ENCODE results near the gene OBSCN.

Gene OBSCN

DNA sequence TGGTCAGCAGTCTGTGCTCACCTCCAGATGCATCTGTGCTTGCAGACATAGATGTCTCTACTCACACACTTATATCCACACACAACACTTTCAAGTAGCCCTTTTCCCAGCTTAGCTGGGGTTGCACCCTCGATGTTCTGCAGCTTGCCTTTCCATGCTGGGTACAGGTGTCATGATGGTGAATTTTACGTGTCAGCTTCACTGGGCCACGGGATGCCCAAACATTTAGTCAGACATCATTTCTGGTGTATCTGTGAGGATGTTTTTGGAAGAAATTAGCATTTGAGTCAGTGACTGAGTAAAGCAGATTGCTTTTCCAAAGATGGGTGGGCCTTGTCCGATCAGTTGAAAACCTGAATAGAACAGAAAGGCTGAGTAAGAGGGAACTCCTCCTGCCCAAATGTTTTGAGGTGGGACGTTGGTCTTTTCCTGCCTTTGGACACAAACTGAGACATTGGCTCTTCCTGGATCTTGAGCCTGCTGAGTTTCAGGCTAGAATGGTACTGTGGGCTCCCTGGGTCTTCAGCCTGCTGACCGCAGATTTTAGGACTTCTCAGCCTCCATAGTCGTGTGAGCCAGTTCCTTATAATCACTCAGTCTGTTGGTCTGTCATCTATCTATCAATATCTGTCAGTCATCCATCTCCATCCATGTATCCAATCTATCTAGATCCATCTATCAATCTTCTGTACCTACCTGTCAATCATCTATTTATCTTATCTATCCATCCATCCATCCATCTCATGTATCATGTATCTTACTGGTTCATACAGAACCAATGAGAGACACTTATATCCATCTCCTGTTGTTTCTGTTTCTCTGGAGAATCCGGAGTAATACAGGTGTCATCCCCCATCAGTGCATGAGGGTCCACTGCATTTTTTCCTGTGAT is 12.7 kb upstream of the OBSCN start:
- TF ChIP-seq FOXP2 (optimal IDR thresholded peaks at IDR 0.05; ENCODE audit: borderline replicate concordance, extremely low read depth, extremely low read length, insufficient read depth): no peak
- TF ChIP-seq POLR2AphosphoS5 (IDR thresholded peaks at IDR 0.05; ENCODE audit: low read depth, low read length): no peak
- no peak for TF ChIP-seq TAF1 (IDR thresholded peaks at IDR 0.05; ENCODE audit: borderline replicate concordance, insufficient read depth, low read length)
- no peak for TF ChIP-seq SIN3A (IDR thresholded peaks at IDR 0.05; ENCODE audit: borderline replicate concordance, insufficient read depth, low read length)
- TF ChIP-seq, protein P1, sequence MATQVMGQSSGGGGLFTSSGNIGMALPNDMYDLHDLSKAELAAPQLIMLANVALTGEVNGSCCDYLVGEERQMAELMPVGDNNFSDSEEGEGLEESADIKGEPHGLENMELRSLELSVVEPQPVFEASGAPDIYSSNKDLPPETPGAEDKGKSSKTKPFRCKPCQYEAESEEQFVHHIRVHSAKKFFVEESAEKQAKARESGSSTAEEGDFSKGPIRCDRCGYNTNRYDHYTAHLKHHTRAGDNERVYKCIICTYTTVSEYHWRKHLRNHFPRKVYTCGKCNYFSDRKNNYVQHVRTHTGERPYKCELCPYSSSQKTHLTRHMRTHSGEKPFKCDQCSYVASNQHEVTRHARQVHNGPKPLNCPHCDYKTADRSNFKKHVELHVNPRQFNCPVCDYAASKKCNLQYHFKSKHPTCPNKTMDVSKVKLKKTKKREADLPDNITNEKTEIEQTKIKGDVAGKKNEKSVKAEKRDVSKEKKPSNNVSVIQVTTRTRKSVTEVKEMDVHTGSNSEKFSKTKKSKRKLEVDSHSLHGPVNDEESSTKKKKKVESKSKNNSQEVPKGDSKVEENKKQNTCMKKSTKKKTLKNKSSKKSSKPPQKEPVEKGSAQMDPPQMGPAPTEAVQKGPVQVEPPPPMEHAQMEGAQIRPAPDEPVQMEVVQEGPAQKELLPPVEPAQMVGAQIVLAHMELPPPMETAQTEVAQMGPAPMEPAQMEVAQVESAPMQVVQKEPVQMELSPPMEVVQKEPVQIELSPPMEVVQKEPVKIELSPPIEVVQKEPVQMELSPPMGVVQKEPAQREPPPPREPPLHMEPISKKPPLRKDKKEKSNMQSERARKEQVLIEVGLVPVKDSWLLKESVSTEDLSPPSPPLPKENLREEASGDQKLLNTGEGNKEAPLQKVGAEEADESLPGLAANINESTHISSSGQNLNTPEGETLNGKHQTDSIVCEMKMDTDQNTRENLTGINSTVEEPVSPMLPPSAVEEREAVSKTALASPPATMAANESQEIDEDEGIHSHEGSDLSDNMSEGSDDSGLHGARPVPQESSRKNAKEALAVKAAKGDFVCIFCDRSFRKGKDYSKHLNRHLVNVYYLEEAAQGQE (IDR thresholded peaks at IDR 0.05; ENCODE audit: insufficient read depth in 1 of 2, low read depth in 2 of 2, low read length in 2 of 2): no peak

DNA sequence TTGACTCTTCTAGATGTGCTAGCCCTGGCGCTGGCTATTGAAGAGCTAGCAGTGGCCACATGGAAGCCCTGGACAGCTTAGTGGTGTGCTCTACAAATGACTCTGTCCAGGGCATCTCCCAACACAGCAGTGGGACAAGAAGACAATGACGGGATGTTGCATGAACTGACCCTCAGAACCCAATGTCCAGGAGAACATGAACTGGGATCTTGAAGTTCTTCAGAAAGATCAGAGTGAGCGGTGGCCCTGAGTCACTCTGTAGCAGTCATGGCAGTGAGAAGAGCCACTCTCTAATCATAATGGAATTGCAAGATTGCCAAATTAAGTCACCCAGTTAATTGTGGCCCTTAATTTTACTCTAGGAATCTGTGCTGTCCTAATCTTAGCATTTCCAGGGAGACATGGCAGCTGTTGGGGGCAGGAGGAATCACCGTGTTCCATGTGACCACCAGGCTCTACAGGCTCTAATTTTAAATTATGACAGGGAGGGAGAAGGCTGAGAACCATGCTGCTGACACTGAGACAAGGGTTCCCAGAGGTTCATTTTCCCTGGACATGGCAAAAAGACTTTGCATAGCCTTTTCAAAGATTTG is 10.2 kb upstream of the OBSCN start:
- no peak for TF ChIP-seq TAF1 (IDR thresholded peaks at IDR 0.05; ENCODE audit: borderline replicate concordance, insufficient read depth, low read length)
- TF ChIP-seq POLR2AphosphoS5 (IDR thresholded peaks at IDR 0.05; ENCODE audit: low read depth, low read length): no peak
- TF ChIP-seq SIN3A (IDR thresholded peaks at IDR 0.05; ENCODE audit: borderline replicate concordance, insufficient read depth, low read length): no peak
- TF ChIP-seq, protein P1 (IDR thresholded peaks at IDR 0.05; ENCODE audit: insufficient read depth in 1 of 2, low read depth in 2 of 2, low read length in 2 of 2): no peak
- TF ChIP-seq FOXP2 (optimal IDR thresholded peaks at IDR 0.05; ENCODE audit: borderline replicate concordance, extremely low read depth, extremely low read length, insufficient read depth): no peak

DNA sequence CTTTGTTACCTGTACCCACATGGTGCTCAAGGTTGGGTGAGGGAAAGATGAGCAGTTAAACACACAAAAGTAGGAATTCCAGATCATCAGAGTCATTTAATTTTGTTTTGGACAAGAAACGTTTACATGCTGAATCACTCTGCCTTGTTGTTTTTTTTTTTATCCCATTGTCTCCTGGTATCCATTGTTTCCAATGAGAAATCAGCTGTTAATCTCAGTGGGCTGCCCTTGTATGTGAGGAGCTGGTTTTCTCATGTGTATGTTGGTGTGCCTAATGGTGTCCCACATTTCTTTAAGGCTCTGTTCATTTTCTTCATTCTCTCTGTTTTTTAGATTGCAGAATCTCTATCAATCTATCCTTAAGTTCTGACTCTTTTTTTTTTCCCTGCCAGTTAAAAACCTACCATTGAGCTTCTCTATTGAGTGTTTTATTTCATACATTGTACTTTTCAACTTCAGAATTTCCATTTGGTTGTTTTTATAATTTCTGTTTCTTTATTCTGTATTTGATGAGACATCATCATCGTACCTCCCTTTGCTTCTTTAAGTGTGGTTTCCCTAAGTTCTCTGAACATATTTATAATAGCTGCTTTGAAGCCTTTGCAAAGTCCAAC is 8.8 kb upstream of the OBSCN start:
- TF ChIP-seq TAF1 (IDR thresholded peaks at IDR 0.05; ENCODE audit: borderline replicate concordance, insufficient read depth, low read length) (no peak), SIN3A (IDR thresholded peaks at IDR 0.05; ENCODE audit: borderline replicate concordance, insufficient read depth, low read length) (no peak), FOXP2 (optimal IDR thresholded peaks at IDR 0.05; ENCODE audit: borderline replicate concordance, extremely low read depth, extremely low read length, insufficient read depth) (no peak), POLR2AphosphoS5 (IDR thresholded peaks at IDR 0.05; ENCODE audit: low read depth, low read length) (no peak)
- TF ChIP-seq, protein P1 (IDR thresholded peaks at IDR 0.05; ENCODE audit: insufficient read depth in 1 of 2, low read depth in 2 of 2, low read length in 2 of 2): no peak

DNA sequence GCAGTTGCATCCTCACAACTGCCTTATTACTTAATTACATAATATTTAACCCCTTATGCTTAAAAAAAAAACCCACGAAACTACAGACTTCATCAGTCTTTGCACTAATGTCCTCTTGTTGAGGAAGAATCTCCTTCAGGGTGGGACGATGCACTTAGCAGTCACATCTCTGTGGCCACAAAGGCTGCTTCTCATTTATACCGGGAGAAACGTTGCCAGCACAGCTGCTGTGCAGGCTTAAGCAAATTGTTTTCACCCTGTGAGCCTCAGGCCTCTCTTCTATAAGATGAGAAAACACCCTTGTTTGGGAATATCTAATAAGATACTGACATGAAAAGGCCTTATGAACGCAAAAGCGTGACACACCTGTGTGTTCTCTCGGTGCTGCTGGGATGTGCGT is 2.9 kb upstream of the OBSCN start:
- no peak for TF ChIP-seq POLR2AphosphoS5 (IDR thresholded peaks at IDR 0.05; ENCODE audit: low read depth, low read length)
- no peak for TF ChIP-seq FOXP2 (optimal IDR thresholded peaks at IDR 0.05; ENCODE audit: borderline replicate concordance, extremely low read depth, extremely low read length, insufficient read depth)
- TF ChIP-seq, protein P1 (IDR thresholded peaks at IDR 0.05; ENCODE audit: insufficient read depth in 1 of 2, low read depth in 2 of 2, low read length in 2 of 2): no peak
- no peak for TF ChIP-seq SIN3A (IDR thresholded peaks at IDR 0.05; ENCODE audit: borderline replicate concordance, insufficient read depth, low read length)
- no peak for TF ChIP-seq TAF1 (IDR thresholded peaks at IDR 0.05; ENCODE audit: borderline replicate concordance, insufficient read depth, low read length)
